WTC11 (cell line): Measurements from ENCODE around the gene UNC13C. TPM values are rescaled to one million over a fixed set of nuclear protein-coding genes. Genes with fewer than 3 reads are reported as not detected.

Source experiments
- ATAC-seq: fragments of 200-7000 bp; cut with Tn5 transposase; 2 replicates; pipeline ENCODE4 v1.10.0; 2021; ENCODE audit warnings: mild to moderate bottlenecking, moderate library complexity
- CTCF ChIA-PET: fragments of 300-600 bp; sonication (Branson Sonifier 250); formaldehyde crosslinking; loops from one replicate; lab custom pipeline; 2021; ENCODE audit warnings: antibody characterized with exemption; lab: Charles Lee
- POLR2A ChIA-PET: fragments of 350-600 bp; sonication (Branson Sonifier 250); formaldehyde crosslinking; loops from one replicate; lab custom pipeline; 2021; ENCODE audit warnings: antibody characterized with exemption; lab: Charles Lee
- DNase-seq: peaks from one replicate; pipeline ENCODE4 v3.0.0; 2021; ENCODE audit warnings: low spot score
- H3K27ac Mint-ChIP-seq: 2 replicates; pipeline ENCODE4 v1.8.0; 2021; ENCODE audit warnings: mixed read lengths
- H3K27me3 Mint-ChIP-seq: 2 replicates; pipeline ENCODE4 v1.8.0; 2021; ENCODE audit warnings: low read depth, mild to moderate bottlenecking, moderate library complexity, mixed read lengths
- H3K36me3 Mint-ChIP-seq: 2 replicates; pipeline ENCODE4 v1.8.0; 2021; ENCODE audit warnings: mixed read lengths
- H3K4me1 Mint-ChIP-seq: 2 replicates; pipeline ENCODE4 v1.8.0; 2022; ENCODE audit warnings: mixed read lengths
- H3K4me3 Mint-ChIP-seq: 2 replicates; pipeline ENCODE4 v1.8.0; 2021; ENCODE audit warnings: mild to moderate bottlenecking, moderate library complexity, mixed read lengths
- H3K9me3 Mint-ChIP-seq: 2 replicates; pipeline ENCODE4 v1.8.0; 2021; ENCODE audit warnings: mixed read lengths
- ATF3 ChIP-seq: sonication (generic); formaldehyde crosslinking; conservative IDR thresholded peaks from 2 replicates; pipeline ENCODE4 v1.8.1; 2022; ENCODE audit warnings: mild to moderate bottlenecking, missing genetic modification reagents
- CREM ChIP-seq: sonication (generic); formaldehyde crosslinking; IDR thresholded peaks from 2 replicates; pipeline ENCODE4 v1.8.1; 2022; ENCODE audit warnings: mild to moderate bottlenecking, missing genetic modification reagents, moderate library complexity
- E2F1 ChIP-seq: sonication (generic); formaldehyde crosslinking; IDR thresholded peaks from 2 replicates; pipeline ENCODE4 v1.8.0; 2022; ENCODE audit warnings: mild to moderate bottlenecking, missing genetic modification reagents
- E2F5 ChIP-seq: sonication (generic); formaldehyde crosslinking; IDR thresholded peaks from 2 replicates; pipeline ENCODE4 v1.8.1; 2022; ENCODE audit warnings: mild to moderate bottlenecking, moderate library complexity, missing genetic modification reagents
- EMX1 ChIP-seq: fragments of 250-450 bp; sonication (Bioruptor Pico); IDR thresholded peaks from 2 replicates; pipeline ENCODE4 v1.8.0; 2021; ENCODE audit warnings: mild to moderate bottlenecking
- FOXJ3 ChIP-seq: sonication (generic); formaldehyde crosslinking; IDR thresholded peaks from 2 replicates; pipeline ENCODE4 v1.9.0; 2021; ENCODE audit warnings: missing genetic modification reagents, mild to moderate bottlenecking, borderline replicate concordance
- FOXP4 ChIP-seq: sonication (generic); formaldehyde crosslinking; IDR thresholded peaks from 2 replicates; pipeline ENCODE4 v1.8.0; 2022; ENCODE audit warnings: mild to moderate bottlenecking, missing genetic modification reagents
- GRHL2 ChIP-seq: fragments of 250-450 bp; sonication (Bioruptor Pico); IDR thresholded peaks from 2 replicates; pipeline ENCODE4 v1.8.0; 2022; ENCODE audit warnings: mild to moderate bottlenecking, moderate library complexity; ENCODE audit not compliant: insufficient replicate concordance, severe bottlenecking
- HMGXB4 ChIP-seq: sonication (generic); formaldehyde crosslinking; IDR thresholded peaks from 2 replicates; pipeline ENCODE4 v1.8.1; 2023; ENCODE audit warnings: mild to moderate bottlenecking, moderate library complexity, missing genetic modification reagents
- IRF2 ChIP-seq: sonication (generic); formaldehyde crosslinking; IDR thresholded peaks from 2 replicates; pipeline ENCODE4 v1.8.0; 2022; ENCODE audit warnings: low read depth, missing genetic modification reagents, borderline replicate concordance
- JAZF1 ChIP-seq: fragments of 250-450 bp; sonication (Bioruptor Pico); IDR thresholded peaks from 2 replicates; pipeline ENCODE4 v1.9.0; 2021; ENCODE audit warnings: moderate library complexity, mild to moderate bottlenecking, inconsistent platforms
- SMAD4 ChIP-seq: sonication (generic); formaldehyde crosslinking; IDR thresholded peaks from 2 replicates; pipeline ENCODE4 v1.8.0; 2022; ENCODE audit warnings: mild to moderate bottlenecking, missing genetic modification reagents
- SOX15 ChIP-seq: fragments of 250-450 bp; sonication (Bioruptor Pico); IDR thresholded peaks from 2 replicates; pipeline ENCODE4 v1.9.0; 2021; ENCODE audit warnings: mild to moderate bottlenecking
- TEAD1 ChIP-seq: sonication (generic); formaldehyde crosslinking; IDR thresholded peaks from 2 replicates; pipeline ENCODE4 v1.8.0; 2022; ENCODE audit warnings: mild to moderate bottlenecking, missing genetic modification reagents
- USF1 ChIP-seq: sonication (generic); formaldehyde crosslinking; IDR thresholded peaks from 2 replicates; pipeline ENCODE4 v1.8.0; 2022; ENCODE audit warnings: mild to moderate bottlenecking, missing genetic modification reagents
- USF2 ChIP-seq: sonication (generic); formaldehyde crosslinking; IDR thresholded peaks from 2 replicates; pipeline ENCODE4 v1.8.1; 2023; ENCODE audit warnings: mild to moderate bottlenecking, missing genetic modification reagents, moderate library complexity
- ZNF138 ChIP-seq: sonication (generic); formaldehyde crosslinking; conservative IDR thresholded peaks from 2 replicates; pipeline ENCODE4 v1.8.1; 2022; ENCODE audit warnings: mild to moderate bottlenecking, moderate library complexity, missing genetic modification reagents
- ZNF423 ChIP-seq: fragments of 250-450 bp; sonication (Bioruptor Pico); IDR thresholded peaks from 2 replicates; pipeline ENCODE4 v2.1.2; 2022; ENCODE audit warnings: mild to moderate bottlenecking, moderate library complexity
- ZSCAN18 ChIP-seq: fragments of 250-450 bp; sonication (Bioruptor Pico); IDR thresholded peaks from 2 replicates; pipeline ENCODE4 v2.1.2; 2022; ENCODE audit warnings: mild to moderate bottlenecking, moderate library complexity
- total RNA-seq: library from RNA; stranded (reverse); gene quantifications from 3 replicates; pipeline ENCODE4 v1.2.3, GENCODE V29; 2021

Gene UNC13C
- total RNA-seq, 1 experiment from 2014 or later = 0.07 TPM

- no peaks in the 10 kb centered on the region for H3K4me1 Mint-ChIP-seq
- no peak for TF ChIP-seq SOX15
- TF ChIP-seq FOXJ3 (CRISPR knock-in tag) = no peak
- TF ChIP-seq SMAD4 (CRISPR knock-in tag) = no peak
- TF ChIP-seq TEAD1 (CRISPR knock-in tag) = no peak
- TF ChIP-seq ZSCAN18 (CRISPR knock-in tag) = no peak
- TF ChIP-seq ZNF138 (CRISPR knock-in tag) = no peak
- TF ChIP-seq CREM = no peak
- TF ChIP-seq E2F1 (CRISPR knock-in tag) = no peak
- no peak for TF ChIP-seq HMGXB4 (CRISPR knock-in tag)
- no peak for TF ChIP-seq GRHL2 (CRISPR knock-in tag)
- TF ChIP-seq E2F5 (CRISPR knock-in tag) = no peak
- TF ChIP-seq ZNF423 (CRISPR knock-in tag) = no peak
- TF ChIP-seq FOXP4 (CRISPR knock-in tag) = no peak
- no peak overlapping the region for H3K27ac Mint-ChIP-seq
- H3K27me3 Mint-ChIP-seq = no peaks in the 10 kb centered on the region
- no peak for ATAC-seq
- H3K9me3 Mint-ChIP-seq = peaks cover 3% of the 10 kb centered on the region
- H3K4me3 Mint-ChIP-seq = no peak overlapping the region
- no peak for DNase-seq
- ChIA-PET POLR2A (no interaction called here), CTCF (no interaction called here)
- no peaks in the 10 kb centered on the region for H3K36me3 Mint-ChIP-seq
These were observed 589.3 kb downstream of the UNC13C start for GRCh38 chr15:54567408-54568035.

GRCh38 chr15:54568381-54568780 lies 590.1 kb downstream of the UNC13C start:
- no peak for TF ChIP-seq FOXP4 (CRISPR knock-in tag)
- no peak for TF ChIP-seq IRF2
- no peak for TF ChIP-seq USF2 (CRISPR knock-in tag)
- no peak for TF ChIP-seq ZNF423 (CRISPR knock-in tag)
- no peak for TF ChIP-seq EMX1
- TF ChIP-seq JAZF1 (CRISPR knock-in tag) = no peak
- TF ChIP-seq USF1 (CRISPR knock-in tag) = no peak
- TF ChIP-seq ATF3 (CRISPR knock-in tag) = no peak
- DNase-seq (no peak), ATAC-seq (no peak)
- Mint-ChIP-seq H3K36me3 (no peaks in the 10 kb centered on the region), H3K4me1 (no peaks in the 10 kb centered on the region), H3K4me3 (no peak overlapping the region), H3K9me3 (peaks cover 3% of the 10 kb centered on the region), H3K27ac (no peak overlapping the region), H3K27me3 (no peaks in the 10 kb centered on the region)
- CTCF ChIA-PET = no interaction called here
- POLR2A ChIA-PET = no interaction called here
